GM18909 (cell line): Measurements from ENCODE around the gene ABTB1.
"Not testable (repeated sequence)": the region's sequence is repeated elsewhere in the genome, so short reads cannot be mapped to it uniquely, and the experiment has no call there.

Experiments
- ATAC-seq: cut with Tn5 transposase; IDR thresholded peaks from one replicate; pipeline ENCODE4 v1.9.1; 2021; ENCODE audit warnings: mild to moderate bottlenecking; ENCODE audit not compliant: unreplicated experiment, poor library complexity

ABTB1 gene

GRCh38 chr3:127699416-127700300, 26.9 kb downstream of the ABTB1 start:
- no peak for ATAC-seq

GRCh38 chr3:127700406-127700805, 27.7 kb downstream of the ABTB1 start:
- ATAC-seq: no peak

DNA sequence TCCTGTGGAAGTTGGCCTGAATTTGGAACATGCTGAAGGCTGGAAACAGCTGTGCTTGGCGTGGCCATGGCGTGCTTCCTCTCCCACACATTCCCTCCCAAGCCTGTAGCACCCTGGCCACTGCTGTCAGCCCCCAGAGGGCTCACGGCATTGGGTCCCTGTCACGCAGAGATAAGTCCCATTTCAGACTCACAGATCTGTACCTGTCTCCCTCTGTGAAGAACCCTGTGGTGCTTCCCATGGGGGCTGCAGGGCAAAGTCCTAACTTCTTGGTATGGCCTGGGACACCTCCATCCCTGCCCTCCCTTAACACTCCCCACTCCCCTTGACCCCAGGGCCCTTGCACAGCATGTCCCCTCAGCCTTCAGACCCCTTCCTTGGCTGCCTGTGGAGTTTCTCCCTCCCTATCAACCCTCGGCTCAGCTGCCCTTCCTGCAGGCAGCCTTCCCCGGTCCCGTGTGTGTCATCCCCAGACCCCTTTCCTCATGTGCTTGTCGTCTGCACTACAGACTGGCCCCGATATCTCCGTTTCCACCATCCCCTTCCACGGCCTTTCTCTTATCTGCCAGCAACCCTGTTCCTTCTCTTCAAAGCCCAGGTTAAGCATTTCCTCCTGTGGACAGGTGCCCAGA, 28.6 kb downstream of the ABTB1 start:
- ATAC-seq: no peak

DNA sequence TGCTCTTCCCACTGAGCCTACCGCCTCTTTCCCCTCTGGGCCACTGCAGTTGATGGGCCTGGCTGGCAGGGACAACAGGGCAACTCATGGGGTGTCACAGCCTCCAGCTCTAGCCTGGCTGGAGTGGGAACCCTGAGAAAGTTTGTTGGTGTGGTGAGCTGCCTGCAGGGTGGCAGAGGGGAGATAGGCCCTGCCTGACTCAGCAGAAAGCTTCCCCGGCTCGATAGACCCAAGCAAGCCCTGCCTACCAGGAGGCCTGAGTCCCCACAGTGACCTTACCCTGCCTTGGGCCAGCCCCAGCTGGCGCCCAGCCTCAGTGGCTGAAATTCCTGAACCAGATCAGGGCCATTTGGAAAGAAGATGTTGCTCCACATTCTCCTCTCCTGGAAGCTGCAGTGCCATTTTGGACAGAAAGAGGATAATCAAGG, 29.4 kb downstream of the ABTB1 start:
- ATAC-seq: no peak

GRCh38 chr3:127704840-127705239, 32.1 kb downstream of the ABTB1 start:
- not testable (repeated sequence) for ATAC-seq

DNA sequence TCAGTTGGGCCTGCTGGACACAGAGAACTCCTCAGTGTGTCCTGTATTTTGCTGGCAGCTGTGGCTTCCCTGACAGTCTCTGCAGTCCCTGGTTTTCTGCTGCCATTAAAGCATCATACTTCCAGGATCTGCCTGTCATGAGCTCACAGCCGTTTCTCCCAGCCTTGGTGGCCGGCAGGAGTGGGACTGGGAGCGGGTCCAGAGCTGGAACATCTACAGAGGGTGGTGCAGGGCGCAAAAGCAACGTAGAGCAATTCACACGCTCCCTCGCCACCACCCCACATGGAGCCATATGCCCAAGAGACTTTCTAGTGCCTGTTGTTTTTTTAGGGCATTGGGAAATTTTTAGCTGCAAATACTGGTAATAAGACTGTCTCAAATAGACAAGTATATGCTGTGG, 33.6 kb downstream of the ABTB1 start:
- no peak for ATAC-seq

- no peak for ATAC-seq
Observed at GRCh38 chr3:127706785-127707351, 34.1 kb downstream of the ABTB1 start.

DNA sequence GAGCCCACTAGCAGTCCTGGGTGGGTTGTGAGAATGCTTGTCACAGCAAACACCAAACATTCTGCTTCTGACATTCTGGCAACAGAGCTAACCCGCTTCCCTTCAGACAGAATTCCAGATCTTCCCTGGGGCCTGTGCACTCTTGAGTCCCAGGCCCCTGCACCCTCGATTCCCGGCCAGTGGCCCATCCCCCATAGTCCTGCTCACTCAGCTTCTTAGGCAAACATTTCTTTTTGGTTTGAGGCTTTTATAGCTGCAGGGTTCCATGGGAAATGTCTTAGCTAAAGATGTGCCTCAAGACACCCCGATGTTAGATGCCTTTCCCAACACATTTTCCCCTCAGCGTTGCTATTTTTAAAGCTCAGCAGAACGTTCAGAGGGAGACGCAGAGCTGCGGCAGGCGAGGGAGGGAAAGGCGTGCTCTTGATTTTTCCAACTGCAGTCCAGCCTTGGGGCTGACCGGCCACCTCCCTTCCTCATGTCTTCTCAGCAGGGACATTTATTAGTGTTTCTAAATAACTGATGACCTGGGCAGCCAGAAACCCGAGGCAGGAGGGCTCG, 35.2 kb downstream of the ABTB1 start:
- no peak for ATAC-seq

GRCh38 chr3:127708837-127709236, 36.1 kb downstream of the ABTB1 start:
- no peak for ATAC-seq

DNA sequence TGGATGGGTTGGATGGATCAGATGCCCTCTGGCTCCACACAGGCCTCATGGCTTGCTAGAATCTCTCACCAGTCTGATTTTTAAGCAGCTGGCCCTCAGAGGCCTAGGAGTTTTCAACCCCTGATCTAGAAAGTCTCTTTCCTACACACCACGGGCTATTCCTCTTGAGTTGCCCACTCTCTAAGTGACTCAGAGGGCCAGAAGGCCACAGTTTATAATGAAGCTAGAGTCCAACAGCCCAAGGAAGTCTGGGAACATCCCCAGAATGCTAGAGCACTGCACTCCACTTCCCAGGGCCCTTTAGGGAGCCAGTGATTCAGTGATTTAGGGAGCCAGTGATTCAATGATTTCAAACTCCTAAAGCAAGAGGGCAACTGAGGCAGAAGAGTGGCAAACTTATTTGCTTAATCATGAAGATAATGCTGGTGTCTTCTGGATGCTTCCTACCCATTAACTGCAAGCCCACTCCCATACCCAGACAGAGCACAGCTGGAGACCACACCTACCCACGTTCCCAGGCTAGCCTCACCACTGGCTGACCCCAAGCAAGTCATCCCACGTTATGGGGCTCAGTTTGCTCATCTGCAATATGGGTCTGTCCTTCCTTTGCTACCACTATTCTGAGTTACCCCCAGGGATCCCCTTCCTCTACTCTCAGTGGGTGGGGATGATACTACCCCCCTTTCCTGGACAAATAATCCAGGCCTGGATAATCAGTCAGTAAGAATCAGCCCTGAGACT, 36.7 kb downstream of the ABTB1 start:
- no peak for ATAC-seq

DNA sequence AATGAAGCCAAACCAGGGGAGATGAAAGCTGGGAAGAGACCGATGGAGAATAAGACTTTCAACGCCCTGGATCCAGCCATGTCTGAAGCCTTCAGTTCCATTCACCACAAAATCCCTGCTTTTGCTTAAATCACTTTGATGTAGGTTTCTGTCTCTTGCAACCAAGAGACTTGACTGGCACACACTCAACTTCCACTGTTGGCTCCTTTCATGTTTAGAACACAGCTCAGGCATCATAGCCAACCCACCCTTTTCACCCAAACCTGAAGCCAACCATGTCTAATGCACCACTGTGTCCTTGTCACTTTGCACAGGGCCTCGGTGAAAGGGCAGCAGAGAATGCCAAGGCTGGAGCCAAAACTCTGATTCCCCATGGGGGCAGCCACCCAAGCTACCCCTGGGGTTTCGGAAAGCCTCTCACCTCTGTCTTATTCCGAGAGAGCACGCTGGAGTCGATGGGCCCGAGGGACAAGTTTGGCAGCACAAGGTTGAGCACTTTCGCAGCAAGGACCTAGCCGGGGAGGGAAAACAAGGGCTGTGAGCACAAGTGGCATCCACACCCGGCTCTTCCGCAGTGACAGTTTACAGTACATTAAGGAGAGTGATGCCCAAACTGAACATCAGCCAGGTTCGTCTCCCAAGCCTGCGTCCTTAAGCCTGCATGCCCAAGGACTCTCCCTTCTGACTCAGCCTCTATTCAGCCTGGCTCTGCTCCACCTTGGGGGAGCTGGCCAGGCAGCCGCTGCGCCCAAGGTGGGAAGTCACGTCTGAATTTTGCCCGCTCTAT, 37.6 kb downstream of the ABTB1 start:
- ATAC-seq: no peak

DNA sequence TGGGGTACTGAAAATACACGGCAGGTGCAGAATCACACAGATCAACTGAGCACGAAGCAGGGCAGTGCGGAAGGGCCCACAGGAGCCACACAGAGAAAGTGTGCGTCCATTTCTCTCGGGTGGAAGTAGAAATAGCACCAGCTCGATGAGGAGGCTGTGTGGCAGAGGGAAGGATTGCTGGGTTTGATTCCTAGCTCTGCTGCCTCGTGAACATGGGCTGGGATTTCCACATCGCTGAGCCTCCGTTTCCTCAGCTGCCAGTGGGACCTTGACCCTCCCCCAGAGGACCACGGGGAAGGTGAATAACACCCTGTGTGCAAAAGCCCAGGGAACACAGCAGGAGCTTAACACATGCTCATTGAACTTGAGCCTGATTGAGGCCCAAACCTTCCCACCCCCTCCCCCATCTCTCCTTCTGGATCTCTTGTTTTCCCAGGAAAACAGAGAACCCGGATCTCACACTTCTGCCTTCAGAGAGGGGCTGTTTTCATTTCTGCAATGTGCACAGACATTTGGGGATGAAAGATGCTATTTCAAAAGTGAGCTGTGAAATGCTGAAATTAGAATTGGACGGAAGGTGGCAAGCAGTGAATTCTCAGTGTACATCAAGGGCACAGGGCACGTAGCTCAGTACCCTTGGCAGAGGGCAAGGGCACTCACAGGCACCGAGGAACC, 38.4 kb downstream of the ABTB1 start:
- no peak for ATAC-seq

- no peak for ATAC-seq
Observed at GRCh38 chr3:127711896-127712295, 39.1 kb downstream of the ABTB1 start.

GRCh38 chr3:127712461-127712860, 39.7 kb downstream of the ABTB1 start:
- ATAC-seq: no peak

DNA sequence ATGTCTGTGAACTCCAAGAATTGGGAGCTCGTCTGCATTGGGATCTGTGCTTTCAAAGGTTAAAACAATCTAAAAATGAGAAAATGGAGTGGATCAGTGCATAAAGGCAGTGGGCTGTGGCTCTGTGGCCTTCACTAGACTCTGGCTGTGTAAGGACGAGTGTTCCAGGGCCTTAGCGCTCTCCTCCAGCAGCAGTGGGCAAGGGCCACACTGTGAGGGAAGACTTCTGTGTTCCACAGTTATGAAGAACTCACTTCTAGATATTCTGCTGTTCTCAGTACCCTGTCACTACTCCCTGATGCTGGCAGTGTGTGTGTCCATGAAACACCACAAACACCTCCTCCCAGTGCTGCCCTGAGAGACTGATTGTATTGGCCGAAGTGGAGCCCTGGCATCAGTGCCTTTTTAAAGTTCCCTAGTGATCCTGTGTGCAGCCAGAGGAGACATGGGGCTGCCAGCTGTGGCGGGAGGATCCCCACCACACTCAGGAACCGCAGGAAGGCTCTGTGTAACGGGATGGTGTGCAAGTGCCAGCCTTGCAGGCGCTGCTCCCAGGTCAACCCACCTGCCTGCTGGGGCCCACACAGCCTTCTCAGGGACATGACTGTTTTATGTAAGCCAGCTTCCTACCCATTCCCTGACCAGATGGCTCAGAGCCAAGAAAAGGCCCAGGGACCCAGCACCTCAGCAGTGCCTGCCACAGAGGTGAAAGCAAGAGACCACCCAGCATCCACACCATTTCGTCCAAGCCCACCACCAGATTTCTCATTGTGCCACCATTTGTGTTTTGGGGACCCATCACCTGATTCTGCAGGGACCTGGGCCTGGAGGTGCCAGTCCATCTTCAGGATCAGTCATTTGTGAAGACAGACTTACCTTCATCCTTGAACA, 40.4 kb downstream of the ABTB1 start:
- ATAC-seq: no peak

- ATAC-seq: no peak
Observed at GRCh38 chr3:127714125-127714571, 41.4 kb downstream of the ABTB1 start.

GRCh38 chr3:127714866-127715265, 42.1 kb downstream of the ABTB1 start:
- no peak for ATAC-seq

GRCh38 chr3:127715532-127715931, 42.8 kb downstream of the ABTB1 start:
- no peak for ATAC-seq
